Caco-2 (cell line): ENCODE measurements around the gene PRH2. TPM values are rescaled to one million over a fixed set of nuclear protein-coding genes. Genes with fewer than 3 reads are reported as not detected.

ENCODE experiments used
- BruUV-seq: library from RNA; stranded (reverse); fragments of 400-500 nt; replicated peaks from 2 replicates; lab custom pipeline; 2021; lab: Mats Ljungman, UMichigan
- CTCF ChIA-PET: fragments of 300-600 bp; sonication (Branson Sonifier 250); formaldehyde crosslinking; loops from one replicate; lab custom pipeline; 2022; ENCODE audit warnings: antibody characterized with exemption; lab: Charles Lee
- POLR2A ChIA-PET: fragments of 300-600 bp; sonication (Branson Sonifier 250); formaldehyde crosslinking; loops from one replicate; lab custom pipeline; 2022; ENCODE audit warnings: antibody characterized with exemption; lab: Charles Lee
- DNase-seq, 2 experiments: peaks; one replicate each; pipeline versions ENCODE4 v3.0.0 to v3.0.0-alpha.2; 2020 to 2022
- H3K27me3 ChIP-seq: replicated peaks from 2 replicates; pipeline ENCODE4 v1.6.0; 2011; ENCODE audit warnings: low read length; ENCODE audit not compliant: control insufficient read depth, insufficient read depth
- H3K36me3 ChIP-seq: 2 replicates; pipeline ENCODE4 v1.5.1; 2011; ENCODE audit warnings: low read length; ENCODE audit not compliant: control insufficient read depth, insufficient read depth
- H3K4me1 ChIP-seq: fragments of 250-450 bp; sonication (Bioruptor Pico); 2 replicates; pipeline ENCODE4 v1.5.1; 2020; ENCODE audit warnings: mild to moderate bottlenecking
- H3K4me3 ChIP-seq: 2 replicates; pipeline ENCODE4 v1.5.1; 2011; ENCODE audit warnings: low read depth, mild to moderate bottlenecking, control low read depth, low read length
- H3K9me3 ChIP-seq: fragments of 250-450 bp; sonication (Bioruptor Pico); 2 replicates; pipeline ENCODE4 v1.5.1; 2020; ENCODE audit warnings: mild to moderate bottlenecking, moderate library complexity
- H3K27ac Mint-ChIP-seq: one replicate; pipeline ENCODE4 v1.8.0; 2022; ENCODE audit warnings: mixed read lengths; ENCODE audit not compliant: unreplicated experiment
- H3K27me3 Mint-ChIP-seq: one replicate; pipeline ENCODE4 v1.8.0; 2022; ENCODE audit warnings: mixed read lengths; ENCODE audit not compliant: insufficient read depth, unreplicated experiment
- H3K36me3 Mint-ChIP-seq: one replicate; pipeline ENCODE4 v1.8.0; 2022; ENCODE audit warnings: mild to moderate bottlenecking, mixed read lengths; ENCODE audit not compliant: insufficient read depth, unreplicated experiment
- H3K4me1 Mint-ChIP-seq: one replicate; pipeline ENCODE4 v1.8.0; 2022; ENCODE audit warnings: low read depth, mixed read lengths; ENCODE audit not compliant: unreplicated experiment
- H3K4me3 Mint-ChIP-seq: one replicate; pipeline ENCODE4 v1.8.0; 2022; ENCODE audit warnings: mild to moderate bottlenecking, moderate library complexity, mixed read lengths; ENCODE audit not compliant: unreplicated experiment
- H3K9me3 Mint-ChIP-seq: one replicate; pipeline ENCODE4 v1.8.0; 2022; ENCODE audit warnings: mixed read lengths; ENCODE audit not compliant: unreplicated experiment
- intact Hi-C: fragments of 100-400 bp; cut with micrococcal nuclease; formaldehyde crosslinking; loops from one replicate; pipeline ENCODE4 v1.10.0; 2022; ENCODE audit not compliant: unreplicated experiment
- total RNA-seq: library from RNA; stranded (reverse); gene quantifications from 2 replicates; pipeline ENCODE4 v1.2.3, GENCODE V29; 2022
- TF ChIP-seq, protein P1 (sequence below), 2 experiments: fragments of 200-600 bp in 1 of 2; IDR thresholded peaks; 1 replicate in 1 of 2; 2 replicates in 1 of 2; pipeline versions ENCODE4 v1.5.1 to v1.8.0; 2011 to 2022; ENCODE audit warnings: antibody characterized with exemption in 1 of 2, control low read depth in 1 of 2, inconsistent platforms in 1 of 2, low read depth in 1 of 2, low read length in 1 of 2, mild to moderate bottlenecking in 1 of 2, moderate library complexity in 1 of 2; ENCODE audit not compliant: insufficient read depth in 1 of 2, severe bottlenecking in 1 of 2, unreplicated experiment in 1 of 2

The PRH2 gene
- total RNA-seq, 1 experiment from 2014 or later = 0.93 TPM

DNA sequence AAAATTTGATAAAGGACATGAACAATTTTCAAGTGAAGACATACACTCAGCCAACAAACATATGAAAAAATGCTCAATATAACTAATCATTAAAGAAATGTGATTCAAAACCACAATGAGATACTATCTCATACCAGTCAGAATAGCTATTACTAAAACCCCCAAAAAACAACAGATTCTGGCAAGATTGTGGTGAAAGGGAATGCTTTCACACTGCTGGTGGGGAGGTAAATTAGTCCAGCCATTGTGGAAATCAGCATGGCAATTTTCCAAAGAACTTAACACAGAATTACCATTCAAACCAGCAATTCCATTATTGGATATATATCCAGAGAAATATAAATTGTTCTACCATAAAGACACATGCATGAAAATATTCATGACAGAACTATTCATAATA lies 28.7 kb downstream of the PRH2 start:
- BruUV-seq = no TSS peak
- H3K27ac Mint-ChIP-seq = no peak overlapping the region
- no peaks in the 10 kb centered on the region for H3K27me3 Mint-ChIP-seq
- Histone ChIP-seq H3K4me3 (no peak overlapping the region), H3K9me3 (no peaks in the 10 kb centered on the region), H3K4me1 (no peaks in the 10 kb centered on the region), H3K27me3 (no peaks in the 10 kb centered on the region), H3K36me3 (no peaks in the 10 kb centered on the region)
- no peak for DNase-seq
- no peaks in the 10 kb centered on the region for H3K4me1 Mint-ChIP-seq
- no peaks in the 10 kb centered on the region for H3K36me3 Mint-ChIP-seq
- TF ChIP-seq, protein P1, sequence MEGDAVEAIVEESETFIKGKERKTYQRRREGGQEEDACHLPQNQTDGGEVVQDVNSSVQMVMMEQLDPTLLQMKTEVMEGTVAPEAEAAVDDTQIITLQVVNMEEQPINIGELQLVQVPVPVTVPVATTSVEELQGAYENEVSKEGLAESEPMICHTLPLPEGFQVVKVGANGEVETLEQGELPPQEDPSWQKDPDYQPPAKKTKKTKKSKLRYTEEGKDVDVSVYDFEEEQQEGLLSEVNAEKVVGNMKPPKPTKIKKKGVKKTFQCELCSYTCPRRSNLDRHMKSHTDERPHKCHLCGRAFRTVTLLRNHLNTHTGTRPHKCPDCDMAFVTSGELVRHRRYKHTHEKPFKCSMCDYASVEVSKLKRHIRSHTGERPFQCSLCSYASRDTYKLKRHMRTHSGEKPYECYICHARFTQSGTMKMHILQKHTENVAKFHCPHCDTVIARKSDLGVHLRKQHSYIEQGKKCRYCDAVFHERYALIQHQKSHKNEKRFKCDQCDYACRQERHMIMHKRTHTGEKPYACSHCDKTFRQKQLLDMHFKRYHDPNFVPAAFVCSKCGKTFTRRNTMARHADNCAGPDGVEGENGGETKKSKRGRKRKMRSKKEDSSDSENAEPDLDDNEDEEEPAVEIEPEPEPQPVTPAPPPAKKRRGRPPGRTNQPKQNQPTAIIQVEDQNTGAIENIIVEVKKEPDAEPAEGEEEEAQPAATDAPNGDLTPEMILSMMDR (IDR thresholded peaks at IDR 0.05; ENCODE audit: insufficient read depth in 1 of 2, low read depth in 1 of 2, low read length in 1 of 2, severe bottlenecking in 1 of 2, unreplicated experiment in 1 of 2) = no peak
- intact Hi-C loops = no loop called here
- H3K9me3 Mint-ChIP-seq = peaks cover 16% of the 10 kb centered on the region
- CTCF ChIA-PET = no interaction called here
- POLR2A ChIA-PET = no interaction called here
- H3K4me3 Mint-ChIP-seq = no peak overlapping the region

DNA sequence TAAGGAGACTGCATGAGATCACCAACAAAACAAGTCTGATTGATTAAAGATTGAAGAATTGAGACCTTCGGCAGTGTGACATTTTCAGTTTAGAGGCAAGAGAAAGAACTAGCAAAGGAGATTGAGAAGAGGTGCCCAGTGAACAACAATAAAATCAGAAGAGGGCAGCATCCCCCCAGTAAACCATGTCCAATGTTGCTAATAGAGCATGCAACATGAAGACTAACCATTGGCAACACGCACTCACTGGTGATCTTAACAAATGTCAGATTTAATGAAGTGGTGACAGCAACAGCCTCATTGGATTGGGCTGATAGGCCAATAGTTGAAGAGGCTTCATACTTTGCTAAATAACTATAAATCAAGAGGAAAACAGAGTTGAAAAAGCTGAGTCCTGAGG lies 30.8 kb downstream of the PRH2 start:
- CTCF ChIA-PET = no interaction called here
- Mint-ChIP-seq H3K27ac (no peak overlapping the region), H3K27me3 (no peaks in the 10 kb centered on the region), H3K9me3 (peaks cover 12% of the 10 kb centered on the region), H3K4me3 (no peak overlapping the region), H3K36me3 (no peaks in the 10 kb centered on the region), H3K4me1 (peaks cover 7% of the 10 kb centered on the region)
- no peak overlapping the region for H3K4me3 ChIP-seq
- POLR2A ChIA-PET = no interaction called here
- H3K27me3 ChIP-seq = no peaks in the 10 kb centered on the region
- no peaks in the 10 kb centered on the region for H3K36me3 ChIP-seq
- no peaks in the 10 kb centered on the region; the same call in 1 of the 2 replicates for H3K9me3 ChIP-seq
- TF ChIP-seq, protein P1 (IDR thresholded peaks at IDR 0.05; ENCODE audit: insufficient read depth in 1 of 2, low read depth in 1 of 2, low read length in 1 of 2, severe bottlenecking in 1 of 2, unreplicated experiment in 1 of 2) = no peak
- intact Hi-C loops = loop anchor here (1.0 to 5.0 kb wide), 2 partner anchors 239 to 527 kb away; no protein-coding TSS in a partner anchor
- BruUV-seq = no TSS peak
- peaks cover 5% of the 10 kb centered on the region for H3K4me1 ChIP-seq
- peak in 1 of 2 experiments; percentile 29 for DNase-seq

DNA sequence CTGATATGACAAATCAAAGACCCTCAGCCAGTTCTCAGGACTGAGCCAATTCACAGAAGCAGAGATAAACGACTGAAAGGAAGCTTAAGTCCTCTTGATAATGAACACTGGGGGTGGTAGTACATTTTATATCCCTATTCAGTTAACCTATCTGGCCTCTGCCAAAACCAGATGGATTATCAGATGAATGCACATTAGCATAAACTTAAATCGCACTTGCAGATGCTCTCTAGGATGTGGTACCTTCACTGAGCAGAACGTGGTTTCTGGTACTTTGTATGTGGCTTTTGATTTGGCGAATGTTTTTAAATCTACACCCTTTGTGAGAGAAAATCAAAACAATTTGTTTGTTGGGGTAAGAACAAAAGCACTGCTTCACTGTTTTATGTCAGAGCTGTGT lies 31.2 kb downstream of the PRH2 start:
- no peaks in the 10 kb centered on the region for H3K36me3 ChIP-seq
- H3K4me1 ChIP-seq = peaks cover 6% of the 10 kb centered on the region
- H3K27ac Mint-ChIP-seq = no peak overlapping the region
- no peaks in the 10 kb centered on the region for H3K36me3 Mint-ChIP-seq
- CTCF ChIA-PET = no interaction called here
- no peaks in the 10 kb centered on the region for H3K27me3 ChIP-seq
- TF ChIP-seq, protein P1 (IDR thresholded peaks at IDR 0.05; ENCODE audit: insufficient read depth in 1 of 2, low read depth in 1 of 2, low read length in 1 of 2, severe bottlenecking in 1 of 2, unreplicated experiment in 1 of 2) = no peak
- no peak overlapping the region for H3K4me3 Mint-ChIP-seq
- H3K9me3 ChIP-seq = no peaks in the 10 kb centered on the region; the same call in 1 of the 2 replicates
- H3K9me3 Mint-ChIP-seq = peaks cover 8% of the 10 kb centered on the region
- intact Hi-C loops = loop anchor here (5.0 kb wide), 1 partner anchor 527 kb away; no protein-coding TSS in a partner anchor
- POLR2A ChIA-PET = no interaction called here
- H3K4me1 Mint-ChIP-seq = peaks cover 8% of the 10 kb centered on the region
- BruUV-seq = no TSS peak
- no peaks in the 10 kb centered on the region for H3K27me3 Mint-ChIP-seq
- no peak for DNase-seq
- no peak overlapping the region for H3K4me3 ChIP-seq
